Hepatocyte (in vitro differentiated cells): ENCODE measurements around the gene ZNF624. TPM values are rescaled to one million over a fixed set of nuclear protein-coding genes. Genes with fewer than 3 reads are reported as not detected.
"Not testable (repeated sequence)": the region's sequence is repeated elsewhere in the genome, so short reads cannot be mapped to it uniquely, and the experiment has no call there.

Source experiments
- DNase-seq: peaks from one replicate; pipeline ENCODE4 v3.0.0-alpha.2; 2016; ENCODE audit warnings: low spot score
- H2AFZ ChIP-seq: fragments of 200-600 bp; sonication (generic); 2 replicates; pipeline ENCODE4 v1.6.0; 2016; ENCODE audit warnings: antibody characterized with exemption, mild to moderate bottlenecking
- H3K27ac ChIP-seq: fragments of 200-600 bp; sonication (generic); 2 replicates; pipeline ENCODE4 v1.5.1; 2016; ENCODE audit warnings: mild to moderate bottlenecking
- H3K27me3 ChIP-seq: fragments of 200-600 bp; sonication (generic); 2 replicates; pipeline ENCODE4 v1.6.1; 2016
- H3K36me3 ChIP-seq: fragments of 200-600 bp; sonication (generic); replicated peaks from 2 replicates; pipeline ENCODE4 v1.5.1; 2016; ENCODE audit warnings: low read depth; ENCODE audit not compliant: insufficient read depth
- H3K4me1 ChIP-seq: fragments of 200-600 bp; sonication (generic); 2 replicates; pipeline ENCODE4 v1.5.1; 2016; ENCODE audit warnings: mild to moderate bottlenecking, moderate library complexity; ENCODE audit not compliant: insufficient read depth
- H3K4me2 ChIP-seq: fragments of 200-600 bp; sonication (generic); 2 replicates; pipeline ENCODE4 v1.6.0; 2016
- H3K4me3 ChIP-seq: fragments of 200-600 bp; sonication (generic); 2 replicates; pipeline ENCODE4 v1.5.1; 2016; ENCODE audit warnings: mild to moderate bottlenecking
- H3K79me2 ChIP-seq: fragments of 200-600 bp; sonication (generic); 2 replicates; pipeline ENCODE4 v1.6.0; 2017; ENCODE audit warnings: mild to moderate bottlenecking
- H3K9me2 ChIP-seq: fragments of 200-600 bp; sonication (generic); replicated peaks from 2 replicates; pipeline ENCODE4 v1.6.0; 2017; ENCODE audit warnings: mild to moderate bottlenecking; ENCODE audit not compliant: insufficient read depth
- H3K9me3 ChIP-seq: fragments of 200-600 bp; sonication (generic); 2 replicates; pipeline ENCODE4 v1.5.1; 2016; ENCODE audit warnings: low read depth, mild to moderate bottlenecking
- H4K20me1 ChIP-seq: fragments of 200-600 bp; sonication (generic); 2 replicates; pipeline ENCODE4 v1.6.0; 2016; ENCODE audit warnings: mild to moderate bottlenecking; ENCODE audit not compliant: insufficient read depth, poor library complexity, severe bottlenecking
- CTCF ChIP-seq: fragments of 200-600 bp; sonication (generic); IDR thresholded peaks from 2 replicates; pipeline ENCODE4 v1.5.1; 2016; ENCODE audit warnings: antibody characterized with exemption, mild to moderate bottlenecking; ENCODE audit not compliant: poor library complexity
- EZH2 ChIP-seq: fragments of 200-600 bp; sonication (generic); IDR thresholded peaks from 2 replicates; pipeline ENCODE4 v1.6.1; 2016; ENCODE audit warnings: antibody characterized with exemption, mild to moderate bottlenecking, borderline replicate concordance
- EZH2phosphoT487 ChIP-seq: fragments of 200-600 bp; sonication (generic); IDR thresholded peaks from one replicate; pipeline ENCODE4 v1.6.1; 2018; ENCODE audit warnings: antibody characterized with exemption, mild to moderate bottlenecking, low read depth, moderate library complexity; ENCODE audit not compliant: unreplicated experiment, severe bottlenecking
- WGBS: methylation state at CpG from one replicate; pipeline ENCODE4 v1.1.6; 2016; ENCODE audit warnings: low lambda C conversion rate; ENCODE audit errors: missing lambda C conversion rate; 5-methylcytosine and 5-hydroxymethylcytosine counted together
- polyA plus RNA-seq: library from polyadenylated mRNA; unstranded; fragments of >200 nt; fragmentation: Nextera tagmentation; extraction: Ambion mirVana; gene quantifications from 2 replicates; pipeline ENCODE4 v1.2.1, GENCODE V29; 2016
- total RNA-seq: library from RNA; depleted of rRNA; stranded (reverse); fragments of >200 nt; gene quantifications from 2 replicates; pipeline ENCODE4 v1.2.3, GENCODE V29; 2014

The ZNF624 gene
- total RNA-seq (6.6 and 7.1 TPM in 2 replicates), polyA plus RNA-seq (3.0 and 3.2 TPM in 2 replicates)

- 1% methylated on average over 36 of the region's 55 CpGs for WGBS
Measured at GRCh38 chr17:16653367-16654041, at the start of gene ZNF624. Gene ZNF624, minus strand, starts transcription at chr17:16653850.

GRCh38 chr17:16697603-16698002, 44.0 kb upstream of the ZNF624 start:
- H3K4me3 ChIP-seq, H3K27ac ChIP-seq, H3K4me1 ChIP-seq, H3K9me2 ChIP-seq, H3K9me3 ChIP-seq, DNase-seq, H3K27me3 ChIP-seq, H2AFZ ChIP-seq, H3K36me3 ChIP-seq, H4K20me1 ChIP-seq, H3K4me2 ChIP-seq, H3K79me2 ChIP-seq: not testable (repeated sequence)
- 53% methylated on average over 5 of the region's 5 CpGs for WGBS

More at GRCh38 chr17:16653367-16654041, at the start of gene ZNF624:
- DNase-seq = peak; percentile 98
- peak within 1 kb of the TSS; percentile 84 for H3K4me2 ChIP-seq
- no peaks in the 10 kb centered on the region for H3K27me3 ChIP-seq
- no peaks in the 10 kb centered on the region for H3K9me3 ChIP-seq
- H4K20me1 ChIP-seq = no peaks in the 10 kb centered on the region
- H3K27ac ChIP-seq = peak within 1 kb of the TSS; percentile 91
- H3K36me3 ChIP-seq = no peaks in the 10 kb centered on the region
- peak within 1 kb of the TSS; percentile 81 for H2AFZ ChIP-seq
- peaks cover 6% of the 10 kb centered on the region for H3K4me1 ChIP-seq
- H3K79me2 ChIP-seq = peaks cover 16% of the 10 kb centered on the region
- H3K4me3 ChIP-seq = peak within 1 kb of the TSS; percentile 29
- H3K9me2 ChIP-seq = no peaks in the 10 kb centered on the region
- TF ChIP-seq CTCF (no peak), EZH2phosphoT487 (no peak), EZH2 (no peak)

GRCh38 chr17:16690447-16690846, 36.8 kb upstream of the ZNF624 start:
- H3K27ac ChIP-seq, H3K9me2 ChIP-seq, H3K9me3 ChIP-seq, H3K4me1 ChIP-seq, H3K4me2 ChIP-seq, H4K20me1 ChIP-seq, H3K79me2 ChIP-seq, DNase-seq, H2AFZ ChIP-seq, H3K4me3 ChIP-seq, H3K36me3 ChIP-seq, H3K27me3 ChIP-seq: not testable (repeated sequence)
- 99% methylated on average over 28 of the region's 30 CpGs for WGBS

GRCh38 chr17:16689731-16690281, 36.2 kb upstream of the ZNF624 start, which contains the start of gene CCDC144A:
Gene CCDC144A, plus strand, starts transcription at chr17:16690241. Its CDS starts 160 bp downstream, at chr17:16690401.
- H3K4me1 ChIP-seq, DNase-seq, H2AFZ ChIP-seq, H3K79me2 ChIP-seq, H4K20me1 ChIP-seq, H3K4me2 ChIP-seq, H3K9me2 ChIP-seq, H3K27ac ChIP-seq, H3K9me3 ChIP-seq, H3K36me3 ChIP-seq, H3K4me3 ChIP-seq, H3K27me3 ChIP-seq: not testable (repeated sequence)
- TF ChIP-seq CTCF = peak; percentile 35
- WGBS = 94% methylated on average over 24 of the region's 33 CpGs

GRCh38 chr17:16687151-16687550, 33.5 kb upstream of the ZNF624 start:
- not testable (repeated sequence) for H3K27ac ChIP-seq, H3K9me2 ChIP-seq, DNase-seq, H3K79me2 ChIP-seq, H2AFZ ChIP-seq, H4K20me1 ChIP-seq, H3K4me3 ChIP-seq, H3K4me1 ChIP-seq, H3K27me3 ChIP-seq, H3K9me3 ChIP-seq, H3K4me2 ChIP-seq, H3K36me3 ChIP-seq
- WGBS = 47% methylated on average over 5 of the region's 5 CpGs

- H3K27me3 ChIP-seq, H3K9me2 ChIP-seq, DNase-seq, H4K20me1 ChIP-seq, H3K9me3 ChIP-seq, H3K4me3 ChIP-seq, H3K4me1 ChIP-seq, H3K79me2 ChIP-seq, H3K36me3 ChIP-seq, H3K4me2 ChIP-seq, H3K27ac ChIP-seq, H2AFZ ChIP-seq: not testable (repeated sequence)
- WGBS = 95% methylated on average over 4 of the region's 4 CpGs
Measured at GRCh38 chr17:16686019-16686418, 32.4 kb upstream of the ZNF624 start.
